Ramos (cell line): Measurements from ENCODE around the gene OR8D2.

Experiments
- in situ Hi-C: fragments of 300-500 bp; cut with MboI; formaldehyde crosslinking; loops from one replicate; pipeline ENCODE4 v1.14.3; 2022; ENCODE audit warnings: low sequenced_read_pairs; ENCODE audit not compliant: unreplicated experiment

OR8D2 gene

GRCh38 chr11:124320097-124320496 is at the start of gene OR8D2:
OR8D2 (minus strand) TSS chr11:124320197; CDS start chr11:124320197, 0 bp downstream.
- in situ Hi-C loops: no loop called here

- in situ Hi-C loops: no loop called here
Measured at GRCh38 chr11:124359566-124359965, 39.6 kb upstream of the OR8D2 start.

GRCh38 chr11:124346311-124346955 is 26.4 kb upstream of the OR8D2 start:
- in situ Hi-C loops: no loop called here

DNA sequence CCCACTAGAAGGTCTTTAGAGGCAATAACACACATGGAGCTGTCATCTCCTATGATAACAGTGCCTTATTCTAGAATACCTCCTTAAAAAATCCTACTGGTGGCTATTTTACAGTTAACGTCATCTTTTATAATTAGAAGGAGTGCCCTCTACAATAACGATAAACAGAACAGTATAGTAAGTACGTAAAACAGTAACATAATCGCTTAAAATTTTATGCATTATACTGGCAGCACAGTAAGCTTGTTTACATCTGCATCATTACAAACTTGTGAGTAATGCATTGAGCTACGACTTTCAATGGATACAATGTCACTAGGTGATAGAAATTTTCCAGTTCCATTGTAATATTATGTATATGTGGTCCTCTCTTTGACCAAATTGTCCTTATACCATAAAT is 24.3 kb upstream of the OR8D2 start:
- in situ Hi-C loops: no loop called here

- in situ Hi-C loops: no loop called here
Measured at GRCh38 chr11:124340142-124340447, 20.1 kb upstream of the OR8D2 start.

- in situ Hi-C loops: no loop called here
Measured at GRCh38 chr11:124339396-124340141, 19.6 kb upstream of the OR8D2 start.

GRCh38 chr11:124331873-124332272 is 11.9 kb upstream of the OR8D2 start:
- in situ Hi-C loops: no loop called here

GRCh38 chr11:124329787-124330478 is 9.9 kb upstream of the OR8D2 start:
- in situ Hi-C loops: no loop called here

- in situ Hi-C loops: no loop called here
Measured at GRCh38 chr11:124327775-124328174, 7.8 kb upstream of the OR8D2 start.

DNA sequence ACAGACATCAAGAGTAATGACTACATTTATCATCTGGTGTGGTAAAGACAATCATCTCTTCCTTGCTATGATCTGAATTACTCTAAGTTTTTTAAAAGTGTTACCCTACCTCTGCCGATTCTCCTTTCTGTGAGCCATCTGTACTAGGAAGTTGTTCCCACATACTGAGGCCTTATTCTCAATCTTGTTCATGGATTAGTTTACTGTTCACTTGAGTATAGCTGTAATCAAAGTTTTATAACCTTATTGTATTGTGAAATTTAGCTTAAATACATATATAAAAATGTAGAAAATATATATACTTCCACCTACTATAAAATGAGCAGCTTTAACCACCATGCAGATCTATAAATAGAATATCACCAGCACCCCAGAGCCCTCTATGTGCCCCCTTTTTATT is 2.4 kb upstream of the OR8D2 start:
- in situ Hi-C loops: no loop called here

GRCh38 chr11:124315052-124315451 is 4.9 kb downstream of the OR8D2 start:
- in situ Hi-C loops: no loop called here

DNA sequence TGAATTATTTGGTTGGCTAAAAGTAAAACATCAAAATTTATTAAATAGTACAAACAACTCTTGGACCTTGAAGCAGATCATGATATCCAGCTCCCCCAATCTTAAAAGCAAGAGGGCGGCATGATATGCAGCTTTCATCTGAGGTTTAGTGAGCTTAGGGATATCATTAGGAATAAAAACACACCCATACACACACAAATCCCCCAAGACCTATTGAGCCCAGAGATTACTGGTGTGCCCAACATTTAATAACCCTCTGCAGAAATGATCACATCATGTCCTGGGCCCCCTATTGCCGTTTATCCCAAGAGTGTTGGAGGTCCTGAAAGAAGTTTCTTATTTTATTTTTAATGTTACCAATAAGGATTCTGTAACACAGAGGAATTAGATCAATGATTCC is 6.1 kb downstream of the OR8D2 start, which contains the start of gene OR8D1:
Gene OR8D1 (minus strand): TSS at position 101 of the 400 bp plus-strand sequence. CDS start 3,183 bp downstream, outside the sequence.
- in situ Hi-C loops: no loop called here

- in situ Hi-C loops: no loop called here
Measured at GRCh38 chr11:124313131-124313530, 6.9 kb downstream of the OR8D2 start.

- in situ Hi-C loops: no loop called here
Measured at GRCh38 chr11:124311670-124312069, 8.3 kb downstream of the OR8D2 start.

DNA sequence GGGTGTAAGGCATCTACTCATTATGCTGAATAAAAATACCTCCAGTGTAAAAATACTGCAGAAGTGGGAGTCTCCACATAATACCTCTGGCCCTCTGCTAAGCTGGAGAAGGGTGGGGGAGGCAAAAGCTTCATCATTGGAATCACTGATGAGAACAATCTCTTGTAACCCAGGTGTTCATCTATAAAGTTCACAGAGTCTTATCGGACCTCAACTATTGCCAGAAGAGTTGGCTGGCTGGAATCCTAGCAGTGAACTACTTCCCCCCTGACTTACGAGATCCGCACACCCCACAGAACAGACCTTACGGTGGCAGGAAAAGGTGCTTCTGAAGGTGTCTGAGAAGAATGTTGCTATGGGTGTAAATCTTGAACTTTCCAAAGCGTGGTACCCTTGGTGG is 8.7 kb downstream of the OR8D2 start:
- in situ Hi-C loops: no loop called here

DNA sequence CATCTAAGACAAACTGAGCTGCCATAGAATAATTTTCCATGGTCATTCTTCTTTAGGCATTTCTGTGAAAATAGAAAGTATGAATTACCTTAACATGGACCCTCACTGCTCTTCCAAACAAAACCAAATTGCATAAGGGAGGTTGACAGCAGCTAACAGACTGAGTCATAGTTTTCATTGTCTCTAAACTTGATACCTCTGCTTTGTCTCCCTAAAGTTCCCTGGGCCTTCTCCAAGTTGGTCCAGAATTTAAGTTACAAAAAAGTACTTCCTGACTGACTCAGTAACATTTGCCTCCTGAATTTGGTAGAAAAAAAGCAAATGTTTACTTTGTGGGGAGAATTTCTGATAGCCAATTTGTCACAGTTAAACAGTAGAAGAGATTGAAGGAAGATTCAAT is 9.3 kb downstream of the OR8D2 start:
- in situ Hi-C loops: no loop called here

DNA sequence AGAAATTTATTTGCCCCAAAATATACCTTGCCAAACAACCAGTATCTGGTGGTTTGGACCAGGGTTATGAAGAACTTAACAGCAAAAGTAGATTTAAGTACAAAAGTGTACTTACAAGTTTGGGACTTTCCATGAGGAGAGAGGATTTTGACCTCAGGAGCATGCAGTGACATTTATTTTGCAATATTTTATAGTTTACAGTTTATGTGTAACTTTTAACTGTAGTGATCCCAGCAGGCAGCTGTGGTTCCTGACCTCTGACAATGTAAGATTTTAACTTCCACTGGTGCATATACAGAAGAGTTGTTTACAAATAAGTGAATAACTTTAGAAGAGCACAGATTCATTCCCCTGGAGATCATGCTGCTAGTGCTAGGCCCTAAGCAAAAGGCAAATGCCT is 12.9 kb downstream of the OR8D2 start:
- in situ Hi-C loops: no loop called here

GRCh38 chr11:124302347-124303125 is 17.5 kb downstream of the OR8D2 start:
- in situ Hi-C loops: no loop called here

DNA sequence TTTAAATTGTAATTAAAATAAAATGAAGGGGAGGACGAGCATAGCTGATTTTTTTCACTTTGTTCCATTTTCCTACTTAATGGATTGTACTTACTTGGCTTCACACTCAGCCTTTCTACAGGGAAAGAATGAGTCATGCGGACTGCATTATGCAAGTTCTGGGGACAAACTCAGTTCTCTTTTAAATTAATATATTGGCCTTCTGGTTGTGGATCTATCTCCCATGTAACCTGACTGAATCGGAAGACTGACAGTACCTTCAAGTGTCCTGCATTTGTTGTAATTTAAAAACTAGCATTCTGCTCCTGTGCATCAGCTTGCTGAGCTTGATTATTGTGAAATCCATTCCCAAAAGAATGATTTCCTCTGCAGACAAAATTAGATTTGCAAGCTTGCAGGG is 18.4 kb downstream of the OR8D2 start:
- in situ Hi-C loops: no loop called here

GRCh38 chr11:124297921-124298320 is 22.1 kb downstream of the OR8D2 start:
- in situ Hi-C loops: no loop called here

DNA sequence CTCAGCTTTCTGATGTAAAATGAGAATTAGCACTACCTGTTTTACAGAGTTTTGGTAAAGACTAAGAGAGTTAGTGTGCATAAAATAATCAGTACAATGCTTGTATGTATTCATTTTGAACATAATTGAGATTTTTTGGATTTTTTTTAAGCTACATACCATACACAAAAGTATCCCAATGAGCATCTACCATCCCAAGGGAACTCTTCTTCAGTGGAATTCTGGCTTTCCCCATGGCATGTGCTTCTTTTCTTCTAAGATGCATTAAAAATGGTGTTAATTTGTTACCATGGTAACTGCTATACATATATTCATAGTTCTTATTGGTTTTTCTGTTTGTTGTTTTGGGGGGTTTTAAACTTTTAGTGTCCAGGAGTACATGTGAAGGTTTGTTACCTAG is 24.0 kb downstream of the OR8D2 start:
- in situ Hi-C loops: no loop called here
